ENCODE data around the gene APOO.

GRCh38 chrX:23861215-23861896 lies 46.4 kb downstream of the APOO start:
- TF ChIP-seq CTCF (conservative IDR thresholded peaks at IDR 0.05; ENCODE audit: low read depth, low read length) (no peak), POLR2A (IDR thresholded peaks at IDR 0.05; ENCODE audit: low read depth, low read length) (no peak), RAD21 (IDR thresholded peaks at IDR 0.05; ENCODE audit: low read length) (no peak), MAZ (IDR thresholded peaks at IDR 0.05; ENCODE audit: borderline replicate concordance, low read depth, low read length) (no peak), CHD1 (IDR thresholded peaks at IDR 0.05; ENCODE audit: low read depth, low read length) (no peak), ELK1 (IDR thresholded peaks at IDR 0.05; ENCODE audit: borderline replicate concordance, low read depth, low read length) (no peak), MXI1 (IDR thresholded peaks at IDR 0.05; ENCODE audit: borderline replicate concordance, low read depth, low read length) (no peak), BHLHE40 (IDR thresholded peaks at IDR 0.05; ENCODE audit: low read depth, low read length) (no peak), RFX5 (IDR thresholded peaks at IDR 0.05; ENCODE audit: low read depth, low read length) (no peak), CEBPB (IDR thresholded peaks at IDR 0.05; ENCODE audit: low read depth, low read length) (no peak), USF2 (IDR thresholded peaks at IDR 0.05; ENCODE audit: low read depth, low read length) (no peak), MAFK (IDR thresholded peaks at IDR 0.05; ENCODE audit: low read depth, low read length) (no peak), FOS (IDR thresholded peaks at IDR 0.05; ENCODE audit: low read depth, low read length) (no peak), SMC3 (IDR thresholded peaks at IDR 0.05; ENCODE audit: low read depth, low read length) (no peak)
